Endodermal cell (in vitro differentiated cells): ENCODE measurements around the gene ELAVL4. TPM values are rescaled to one million over a fixed set of nuclear protein-coding genes. Genes with fewer than 3 reads are reported as not detected.

ENCODE experiments used
- DNase-seq: peaks from one replicate; pipeline ENCODE4 v3.0.0-alpha.2; 2017
- H3K27ac ChIP-seq: 2 replicates; pipeline ENCODE4 v1.5.1; 2013; ENCODE audit warnings: mild to moderate bottlenecking, low read depth, low read length, moderate library complexity
- H3K27me3 ChIP-seq: 2 replicates; pipeline ENCODE4 v1.6.1; 2013; ENCODE audit warnings: mild to moderate bottlenecking, low read length, moderate library complexity; ENCODE audit not compliant: insufficient read depth, control insufficient read depth, poor library complexity, severe bottlenecking
- H3K36me3 ChIP-seq: 2 replicates; pipeline ENCODE4 v1.7.0; 2013; ENCODE audit warnings: mild to moderate bottlenecking, low read length, moderate library complexity; ENCODE audit not compliant: control insufficient read depth, insufficient read depth
- H3K4me1 ChIP-seq: one replicate; pipeline ENCODE4 v1.7.0; 2013; ENCODE audit warnings: low read length; ENCODE audit not compliant: control insufficient read depth, insufficient read depth
- H3K4me3 ChIP-seq: 2 replicates; pipeline ENCODE4 v1.5.1; 2013; ENCODE audit warnings: mild to moderate bottlenecking, low read length, moderate library complexity
- H3K9ac ChIP-seq: 2 replicates; pipeline ENCODE4 v1.6.1; 2013; ENCODE audit warnings: mild to moderate bottlenecking, low read length, moderate library complexity; ENCODE audit not compliant: poor library complexity, severe bottlenecking; ENCODE audit errors: extremely low read depth
- H3K9me3 ChIP-seq: 2 replicates; pipeline ENCODE4 v1.6.1; 2013; ENCODE audit warnings: mild to moderate bottlenecking, low read length, moderate library complexity; ENCODE audit not compliant: control insufficient read depth
- H3K27ac Mint-ChIP-seq: 2 replicates; pipeline ENCODE4 v1.8.0; 2020; ENCODE audit warnings: mixed read lengths
- H3K27me3 Mint-ChIP-seq: 2 replicates; pipeline ENCODE4 v1.8.0; 2021; ENCODE audit warnings: mild to moderate bottlenecking, mixed read lengths; ENCODE audit not compliant: insufficient read depth
- H3K36me3 Mint-ChIP-seq: 2 replicates; pipeline ENCODE4 v1.8.0; 2020; ENCODE audit warnings: low read depth, mixed read lengths
- H3K4me1 Mint-ChIP-seq: 2 replicates; pipeline ENCODE4 v1.8.0; 2020; ENCODE audit warnings: mixed read lengths
- H3K4me3 Mint-ChIP-seq: 2 replicates; pipeline ENCODE4 v1.8.0; 2020; ENCODE audit warnings: mild to moderate bottlenecking, moderate library complexity, mixed read lengths
- H3K9me3 Mint-ChIP-seq: 2 replicates; pipeline ENCODE4 v1.8.0; 2020; ENCODE audit warnings: mild to moderate bottlenecking, mixed read lengths
- WGBS, 2 experiments: methylation state at CpG; one replicate each; pipeline versions ENCODE4 v1.1.5 to v1.1.7; 2013; ENCODE audit warnings: missing lambda C conversion rate in 2 of 2, mixed read lengths in 1 of 2; ENCODE audit not compliant: insufficient coverage in 1 of 2, insufficient read length in 1 of 2; 5-methylcytosine and 5-hydroxymethylcytosine counted together
- total RNA-seq, 2 donors: library from RNA; stranded (reverse); fragmentation: NEBNext Ultra II Directional in 1 of 2; extraction: Animal tissue kit (Norgen Biotek cat#: 25700) in 1 of 2; gene quantifications; 2 replicates in 1 of 2; 3 replicates in 1 of 2; pipeline ENCODE4 v1.2.1, GENCODE V29; 2021
- TF ChIP-seq, protein P1 (sequence below): fragments of 200-600 bp; sonication (generic); conservative IDR thresholded peaks from 2 replicates; pipeline ENCODE4 v1.5.0; 2021; ENCODE audit warnings: antibody characterized with exemption, mild to moderate bottlenecking

The ELAVL4 gene
- total RNA-seq, 2 donors from 2014 or later: 4.0 to 10.3 TPM

DNA sequence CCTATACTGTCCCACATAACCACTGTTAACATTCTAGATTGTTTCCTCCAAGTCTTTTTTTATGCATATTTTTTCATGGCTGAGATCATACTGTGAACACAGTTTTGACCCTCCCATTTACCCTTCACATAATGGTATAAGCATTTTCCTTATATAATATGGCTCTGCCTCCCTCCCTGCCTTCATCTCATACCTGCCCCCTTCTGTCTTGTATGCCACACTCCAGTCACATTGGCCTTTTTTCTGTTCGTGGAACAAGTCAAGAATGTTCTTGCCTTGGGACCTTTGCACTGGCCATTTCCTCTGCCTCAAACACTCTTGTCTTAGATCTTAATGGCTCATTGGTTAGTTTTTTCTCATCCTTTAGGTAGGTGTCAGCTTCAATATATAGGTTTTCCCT is 24.3 kb upstream of the ELAVL4 start:
- no peak overlapping the region for H3K27ac ChIP-seq

DNA sequence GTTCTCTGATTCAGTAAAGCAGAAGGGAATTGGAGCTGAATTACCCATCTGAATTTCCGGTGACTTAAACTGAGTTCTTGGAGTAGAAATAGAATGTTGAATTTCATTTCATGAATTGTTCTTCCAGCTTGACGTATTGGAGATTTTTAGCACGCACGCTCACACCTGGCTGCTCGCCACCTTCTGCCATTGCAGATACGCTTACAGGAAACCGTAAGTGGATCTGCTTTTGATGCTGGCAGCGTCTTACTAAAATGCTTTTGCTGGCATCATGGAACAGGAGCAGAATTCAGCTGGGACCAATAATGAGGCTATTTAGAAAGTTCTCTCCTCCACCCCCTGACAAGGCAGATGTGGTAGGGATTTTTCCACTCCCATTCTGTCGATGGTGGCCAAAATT is 17.7 kb upstream of the ELAVL4 start:
- H3K4me3 ChIP-seq: no peak overlapping the region
- no peaks in the 10 kb centered on the region for H3K27me3 ChIP-seq
- H3K27ac ChIP-seq: no peak overlapping the region
- Mint-ChIP-seq H3K27ac (no peak overlapping the region), H3K4me1 (peaks cover 7% of the 10 kb centered on the region), H3K36me3 (no peaks in the 10 kb centered on the region), H3K4me3 (no peak overlapping the region), H3K9me3 (no peaks in the 10 kb centered on the region), H3K27me3 (peaks cover 17% of the 10 kb centered on the region)
- TF ChIP-seq, protein P1, sequence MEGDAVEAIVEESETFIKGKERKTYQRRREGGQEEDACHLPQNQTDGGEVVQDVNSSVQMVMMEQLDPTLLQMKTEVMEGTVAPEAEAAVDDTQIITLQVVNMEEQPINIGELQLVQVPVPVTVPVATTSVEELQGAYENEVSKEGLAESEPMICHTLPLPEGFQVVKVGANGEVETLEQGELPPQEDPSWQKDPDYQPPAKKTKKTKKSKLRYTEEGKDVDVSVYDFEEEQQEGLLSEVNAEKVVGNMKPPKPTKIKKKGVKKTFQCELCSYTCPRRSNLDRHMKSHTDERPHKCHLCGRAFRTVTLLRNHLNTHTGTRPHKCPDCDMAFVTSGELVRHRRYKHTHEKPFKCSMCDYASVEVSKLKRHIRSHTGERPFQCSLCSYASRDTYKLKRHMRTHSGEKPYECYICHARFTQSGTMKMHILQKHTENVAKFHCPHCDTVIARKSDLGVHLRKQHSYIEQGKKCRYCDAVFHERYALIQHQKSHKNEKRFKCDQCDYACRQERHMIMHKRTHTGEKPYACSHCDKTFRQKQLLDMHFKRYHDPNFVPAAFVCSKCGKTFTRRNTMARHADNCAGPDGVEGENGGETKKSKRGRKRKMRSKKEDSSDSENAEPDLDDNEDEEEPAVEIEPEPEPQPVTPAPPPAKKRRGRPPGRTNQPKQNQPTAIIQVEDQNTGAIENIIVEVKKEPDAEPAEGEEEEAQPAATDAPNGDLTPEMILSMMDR: no peak
- peaks cover 41% of the 10 kb centered on the region for H3K9me3 ChIP-seq
- H3K36me3 ChIP-seq: no peaks in the 10 kb centered on the region
- no peaks in the 10 kb centered on the region for H3K4me1 ChIP-seq
- no peak for DNase-seq
- no peak overlapping the region for H3K9ac ChIP-seq
- 85 to 100% methylated on average over 3 to 9 of the region's 9 CpGs for WGBS, 2 experiments

More for the DNA sequence above, 24.3 kb upstream of the ELAVL4 start:
- Mint-ChIP-seq H3K36me3 (no peaks in the 10 kb centered on the region), H3K27me3 (peaks cover 10% of the 10 kb centered on the region), H3K4me3 (no peak overlapping the region), H3K4me1 (no peaks in the 10 kb centered on the region), H3K27ac (no peak overlapping the region), H3K9me3 (no peaks in the 10 kb centered on the region)
- Histone ChIP-seq H3K4me1 (no peaks in the 10 kb centered on the region), H3K36me3 (no peaks in the 10 kb centered on the region), H3K27me3 (no peaks in the 10 kb centered on the region), H3K9me3 (peaks cover 25% of the 10 kb centered on the region), H3K9ac (no peak overlapping the region), H3K4me3 (no peak overlapping the region)
- DNase-seq: no peak
- TF ChIP-seq, protein P1: peak; percentile 60
- 50 to 55% methylated on average over 1 of the region's 1 CpG for WGBS, 2 experiments

DNA sequence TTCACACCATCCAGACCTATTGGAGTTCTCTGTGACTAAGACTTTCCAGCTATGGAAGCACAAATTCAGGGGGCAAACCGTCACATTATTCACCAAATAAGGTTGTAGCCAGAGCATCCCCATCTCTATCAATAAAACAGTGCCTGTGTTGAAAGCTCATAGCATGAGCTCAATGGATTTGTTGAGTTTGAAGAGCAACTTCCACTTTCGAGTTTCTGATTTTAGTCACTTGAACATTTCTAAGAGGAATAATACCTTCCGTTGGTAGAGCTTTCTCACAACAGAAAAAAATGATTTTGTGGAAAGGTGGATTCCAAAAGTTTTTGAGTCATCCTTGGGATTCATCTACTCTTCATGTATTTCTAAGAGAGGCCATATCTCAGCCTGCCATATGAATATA is 13.0 kb upstream of the ELAVL4 start:
- Mint-ChIP-seq H3K9me3 (no peaks in the 10 kb centered on the region), H3K27ac (no peak overlapping the region), H3K4me1 (peaks cover 7% of the 10 kb centered on the region), H3K36me3 (no peaks in the 10 kb centered on the region), H3K27me3 (peaks cover 7% of the 10 kb centered on the region), H3K4me3 (no peak overlapping the region)
- Histone ChIP-seq H3K4me1 (no peaks in the 10 kb centered on the region), H3K9ac (no peak overlapping the region), H3K27me3 (no peaks in the 10 kb centered on the region), H3K36me3 (no peaks in the 10 kb centered on the region), H3K4me3 (no peak overlapping the region), H3K27ac (no peak overlapping the region), H3K9me3 (peaks cover 34% of the 10 kb centered on the region)
- TF ChIP-seq, protein P1: no peak
- DNase-seq: no peak
- WGBS, 2 experiments: 60 to 100% methylated on average over 1 to 3 of the region's 3 CpGs
